ENCODE results near the gene C10orf67. TPM values are rescaled to one million over a fixed set of nuclear protein-coding genes. Genes with fewer than 3 reads are reported as not detected.

Gene C10orf67
- total RNA-seq, 1 donor from 2014 or later = 1.6 TPM

- Histone ChIP-seq H3K27me3 (peaks cover 55% of the 10 kb centered on the region), H3K4me3 (no peak overlapping the region), H3K4me1 (no peaks in the 10 kb centered on the region), H3K27ac (no peak overlapping the region), H3K9me3 (no peaks in the 10 kb centered on the region), H3K36me3 (no peaks in the 10 kb centered on the region)
- ATAC-seq = no peak
- DNase-seq = no peak
- intact Hi-C loops (cut with DNase I) = no loop called here
- no peak for TF ChIP-seq CTCF (IDR thresholded peaks at IDR 0.05)
Observed at GRCh38 chr10:23187155-23187554, 157.4 kb downstream of the C10orf67 start.

- H3K36me3 ChIP-seq = no peaks in the 10 kb centered on the region
- no peak for DNase-seq
- TF ChIP-seq CTCF (IDR thresholded peaks at IDR 0.05) = no peak
- no peak overlapping the region for H3K4me3 ChIP-seq
- ATAC-seq = no peak
- no peaks in the 10 kb centered on the region for H3K4me1 ChIP-seq
- H3K9me3 ChIP-seq = no peaks in the 10 kb centered on the region
- H3K27ac ChIP-seq = no peak overlapping the region
- H3K27me3 ChIP-seq = peaks cover 51% of the 10 kb centered on the region
- intact Hi-C loops (cut with DNase I) = no loop called here
Observed at GRCh38 chr10:23186697-23187096, 157.9 kb downstream of the C10orf67 start.

- Histone ChIP-seq H3K27ac (no peak overlapping the region), H3K4me1 (no peaks in the 10 kb centered on the region), H3K27me3 (peaks cover 46% of the 10 kb centered on the region), H3K36me3 (no peaks in the 10 kb centered on the region), H3K9me3 (no peaks in the 10 kb centered on the region), H3K4me3 (no peak overlapping the region)
- DNase-seq (no peak), ATAC-seq (no peak)
- TF ChIP-seq CTCF (IDR thresholded peaks at IDR 0.05) = no peak
- intact Hi-C loops (cut with DNase I) = no loop called here
Observed at GRCh38 chr10:23186178-23186577, 158.4 kb downstream of the C10orf67 start.

- TF ChIP-seq CTCF (IDR thresholded peaks at IDR 0.05) = no peak
- Histone ChIP-seq H3K9me3 (no peaks in the 10 kb centered on the region), H3K36me3 (no peaks in the 10 kb centered on the region), H3K27me3 (peaks cover 80% of the 10 kb centered on the region), H3K27ac (no peak overlapping the region), H3K4me1 (no peaks in the 10 kb centered on the region), H3K4me3 (no peak overlapping the region)
- ATAC-seq = no peak
- intact Hi-C loops (cut with DNase I) = no loop called here
- no peak for DNase-seq
Observed at GRCh38 chr10:23174977-23175512, 169.6 kb downstream of the C10orf67 start.

GRCh38 chr10:23174074-23174976 is 170.3 kb downstream of the C10orf67 start:
- Histone ChIP-seq H3K27me3 (peaks cover 87% of the 10 kb centered on the region), H3K9me3 (no peaks in the 10 kb centered on the region), H3K4me1 (no peaks in the 10 kb centered on the region), H3K36me3 (no peaks in the 10 kb centered on the region), H3K4me3 (no peak overlapping the region), H3K27ac (no peak overlapping the region)
- intact Hi-C loops (cut with DNase I) = no loop called here
- ATAC-seq (no peak), DNase-seq (no peak)
- no peak for TF ChIP-seq CTCF (IDR thresholded peaks at IDR 0.05)

Data from upper lobe of right lung (tissue), 1 donor.